Calu3 (cell line): ENCODE results near the gene ARHGEF3. TPM values are rescaled to one million over a fixed set of nuclear protein-coding genes. Genes with fewer than 3 reads are reported as not detected.
"Not testable (repeated sequence)": the region's sequence is repeated elsewhere in the genome, so short reads cannot be mapped to it uniquely, and the experiment has no call there.

ENCODE experiments used
- BruUV-seq: library from RNA; stranded (reverse); fragments of 400-500 nt; replicated peaks from 2 replicates; lab custom pipeline; 2021; lab: Mats Ljungman, UMichigan
- CTCF ChIA-PET: fragments of 300-600 bp; sonication (Branson Sonifier 250); formaldehyde crosslinking; loops from one replicate; lab custom pipeline; 2022; ENCODE audit warnings: antibody characterized with exemption; lab: Charles Lee
- DNase-seq: peaks from one replicate; pipeline ENCODE4 v3.0.0; 2022
- H3K27ac Mint-ChIP-seq: one replicate; pipeline ENCODE4 v1.8.0; 2022; ENCODE audit warnings: mixed read lengths; ENCODE audit not compliant: unreplicated experiment
- H3K27me3 Mint-ChIP-seq: one replicate; pipeline ENCODE4 v1.8.0; 2022; ENCODE audit warnings: mixed read lengths; ENCODE audit not compliant: unreplicated experiment
- H3K36me3 Mint-ChIP-seq: one replicate; pipeline ENCODE4 v1.8.0; 2022; ENCODE audit warnings: mild to moderate bottlenecking, moderate library complexity, mixed read lengths; ENCODE audit not compliant: insufficient read depth, unreplicated experiment
- H3K4me1 Mint-ChIP-seq: one replicate; pipeline ENCODE4 v1.8.0; 2022; ENCODE audit warnings: mild to moderate bottlenecking, low read depth, mixed read lengths; ENCODE audit not compliant: unreplicated experiment
- H3K4me3 Mint-ChIP-seq: one replicate; pipeline ENCODE4 v1.8.0; 2022; ENCODE audit warnings: mild to moderate bottlenecking, low read depth, moderate library complexity, mixed read lengths; ENCODE audit not compliant: unreplicated experiment
- H3K9me3 Mint-ChIP-seq: one replicate; pipeline ENCODE4 v1.8.0; 2022; ENCODE audit warnings: low read depth, mixed read lengths; ENCODE audit not compliant: unreplicated experiment
- CTCF ChIP-seq: fragments of 200-600 bp; IDR thresholded peaks from one replicate; pipeline ENCODE4 v1.8.0; 2022; ENCODE audit warnings: antibody characterized with exemption; ENCODE audit not compliant: unreplicated experiment
- intact Hi-C: fragments of 100-400 bp; cut with micrococcal nuclease; formaldehyde crosslinking; loops from one replicate; pipeline ENCODE4 v1.10.0; 2022; ENCODE audit not compliant: unreplicated experiment
- total RNA-seq: library from RNA; stranded (reverse); gene quantifications from 2 replicates; pipeline ENCODE4 v1.2.3, GENCODE V29; 2022

ARHGEF3 gene
- total RNA-seq, 1 experiment from 2014 or later = 21.8 TPM

GRCh38 chr3:56761887-56762651, 39.7 kb downstream of the ARHGEF3 start:
- no peaks in the 10 kb centered on the region for H3K9me3 Mint-ChIP-seq
- H3K36me3 Mint-ChIP-seq = no peaks in the 10 kb centered on the region
- no peak for DNase-seq
- peak overlapping the region; percentile 44 for H3K27ac Mint-ChIP-seq
- H3K4me3 Mint-ChIP-seq = no peak overlapping the region
- intact Hi-C loops = no loop called here
- TF ChIP-seq CTCF = no peak
- H3K27me3 Mint-ChIP-seq = no peaks in the 10 kb centered on the region
- no peaks in the 10 kb centered on the region for H3K4me1 Mint-ChIP-seq
- no TSS peak for BruUV-seq
- CTCF ChIA-PET = no interaction called here

DNA sequence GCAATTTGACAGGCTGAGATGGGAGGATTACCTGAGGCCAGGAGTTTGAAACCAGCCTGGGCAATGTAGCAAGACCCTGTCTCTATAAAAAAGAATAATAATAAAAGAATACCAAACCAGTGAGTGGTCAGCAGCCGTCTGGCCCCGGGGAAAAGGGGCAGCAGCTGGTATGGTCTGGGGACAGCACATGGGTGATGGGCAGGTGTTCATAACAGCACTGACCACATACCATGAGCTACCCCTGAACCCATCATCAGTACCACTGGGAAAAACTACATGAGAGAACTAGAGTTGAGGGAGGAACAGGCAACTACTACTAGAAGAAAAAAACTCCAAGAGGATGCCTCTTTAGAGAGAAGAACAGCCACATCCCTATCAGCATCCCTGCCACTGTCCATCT, 40.7 kb downstream of the ARHGEF3 start:
- CTCF ChIA-PET = no interaction called here
- Mint-ChIP-seq H3K9me3 (no peaks in the 10 kb centered on the region), H3K27me3 (no peaks in the 10 kb centered on the region), H3K27ac (no peak overlapping the region), H3K4me3 (no peak overlapping the region), H3K4me1 (peaks cover 10% of the 10 kb centered on the region), H3K36me3 (no peaks in the 10 kb centered on the region)
- intact Hi-C loops = no loop called here
- no TSS peak for BruUV-seq
- no peak for DNase-seq
- no peak for TF ChIP-seq CTCF

DNA sequence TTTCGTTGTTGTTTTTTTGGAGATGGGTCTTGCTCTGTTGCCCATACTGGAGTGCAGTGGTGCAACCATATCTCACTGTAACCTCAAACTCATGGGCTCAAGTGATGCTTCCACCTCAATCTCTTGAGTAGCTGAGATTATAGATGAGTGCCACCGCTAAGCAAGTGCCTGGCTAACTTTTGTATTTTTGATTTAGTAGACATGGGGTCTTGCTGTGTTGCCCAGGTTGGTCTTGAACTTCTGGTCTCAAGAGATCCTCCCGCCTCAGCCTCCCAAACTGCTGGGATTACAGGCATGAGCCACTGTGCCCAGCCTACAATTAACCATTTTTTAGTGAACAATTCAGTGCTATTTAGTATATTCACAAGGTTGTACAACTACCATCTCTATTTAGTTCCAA, 42.2 kb downstream of the ARHGEF3 start:
- no peak overlapping the region for H3K4me3 Mint-ChIP-seq
- H3K27me3 Mint-ChIP-seq = no peaks in the 10 kb centered on the region
- no peaks in the 10 kb centered on the region for H3K36me3 Mint-ChIP-seq
- no TSS peak for BruUV-seq
- DNase-seq = no peak
- no peaks in the 10 kb centered on the region for H3K9me3 Mint-ChIP-seq
- CTCF ChIA-PET = no interaction called here
- intact Hi-C loops = loop anchor here (5.0 kb wide), 1 partner anchor 38 kb away; no protein-coding TSS in a partner anchor
- TF ChIP-seq CTCF = no peak
- peaks cover 10% of the 10 kb centered on the region for H3K4me1 Mint-ChIP-seq
- no peak overlapping the region for H3K27ac Mint-ChIP-seq

GRCh38 chr3:56758539-56758981, 43.2 kb downstream of the ARHGEF3 start:
- intact Hi-C loops = loop anchor here (5.0 kb wide), 1 partner anchor 39 kb away; no protein-coding TSS in a partner anchor
- no peaks in the 10 kb centered on the region for H3K27me3 Mint-ChIP-seq
- no peaks in the 10 kb centered on the region for H3K36me3 Mint-ChIP-seq
- peak overlapping the region; percentile 30 for H3K4me3 Mint-ChIP-seq
- peaks cover 10% of the 10 kb centered on the region for H3K4me1 Mint-ChIP-seq
- no peak for TF ChIP-seq CTCF
- no peaks in the 10 kb centered on the region for H3K9me3 Mint-ChIP-seq
- BruUV-seq = no TSS peak
- CTCF ChIA-PET = interaction anchor here (0.5 to 1.3 kb wide), 8 partner anchors 18 to 1139 kb away, joined by 3 to 7 read pairs (median 4); partner anchors contain the start of gene ARHGEF3
- peak overlapping the region; percentile 77 for H3K27ac Mint-ChIP-seq
- peak; percentile 60 for DNase-seq

GRCh38 chr3:56758042-56758441, 43.7 kb downstream of the ARHGEF3 start:
- not testable (repeated sequence) for H3K36me3 Mint-ChIP-seq, H3K9me3 Mint-ChIP-seq, BruUV-seq, H3K27me3 Mint-ChIP-seq, H3K4me1 Mint-ChIP-seq
- intact Hi-C loops = loop anchor here (5.0 kb wide), 1 partner anchor 39 kb away; no protein-coding TSS in a partner anchor
- DNase-seq = peak; percentile 10
- CTCF ChIA-PET = interaction anchor here (0.7 to 1.3 kb wide), 8 partner anchors 18 to 1199 kb away, joined by 3 to 7 read pairs (median 4); partner anchors contain the start of gene ARHGEF3
- Mint-ChIP-seq H3K27ac (peak overlapping the region; percentile 77), H3K4me3 (peak overlapping the region; percentile 30)
